HepG2 (cell line): ENCODE measurements around the gene STAT6. TPM values are rescaled to one million over a fixed set of nuclear protein-coding genes. Genes with fewer than 3 reads are reported as not detected.
A peak's percentile ranks its signal among the peaks of the same experiment; 100 is the strongest.

Experiments
- ASH2L ChIP-seq: fragments of 300-600, 200-600 bp; sonication (generic); IDR thresholded peaks from 2 replicates; pipeline ENCODE4 v1.7.0; 2017; ENCODE audit warnings: low read depth, mild to moderate bottlenecking, moderate library complexity, mixed read lengths, low read length; ENCODE audit not compliant: insufficient read length
- BORCS8-MEF2B ChIP-seq: sonication (generic); formaldehyde crosslinking; IDR thresholded peaks from 2 replicates; pipeline ENCODE4 v1.8.0; 2022; ENCODE audit warnings: mild to moderate bottlenecking, missing genetic modification reagents
- CCAR2 ChIP-seq: fragments of 200-400 bp; formaldehyde crosslinking; optimal IDR thresholded peaks from 2 replicates; pipeline ENCODE3; 2018; ENCODE audit warnings: low read depth, mild to moderate bottlenecking, low read length, moderate library complexity
- DMAP1 ChIP-seq: IDR thresholded peaks from 2 replicates; pipeline ENCODE4 v1.6.1; 2016
- HNRNPK ChIP-seq: fragments of 200-400 bp; formaldehyde crosslinking; IDR thresholded peaks from 2 replicates; pipeline ENCODE4 v1.6.1; 2018; ENCODE audit warnings: low read length, low read depth, moderate library complexity, mild to moderate bottlenecking; ENCODE audit not compliant: poor library complexity, severe bottlenecking
- IRX3 ChIP-seq: sonication (generic); formaldehyde crosslinking; IDR thresholded peaks from 2 replicates; pipeline ENCODE4 v1.8.1; 2023; ENCODE audit warnings: mild to moderate bottlenecking, low read depth, missing genetic modification reagents, borderline replicate concordance
- ISL2 ChIP-seq: sonication (generic); formaldehyde crosslinking; IDR thresholded peaks from 2 replicates; pipeline ENCODE4 v1.5.0; 2020; ENCODE audit warnings: missing genetic modification reagents
- SMAD9 ChIP-seq: sonication (generic); formaldehyde crosslinking; IDR thresholded peaks from 2 replicates; pipeline ENCODE4 v1.5.1; 2020; ENCODE audit warnings: mild to moderate bottlenecking, missing genetic modification reagents
- SOX5 ChIP-seq: IDR thresholded peaks from 2 replicates; pipeline ENCODE4 v1.6.1; 2016; ENCODE audit warnings: borderline replicate concordance
- TEAD2 ChIP-seq: sonication (generic); formaldehyde crosslinking; IDR thresholded peaks from 2 replicates; pipeline ENCODE4 v1.9.0; 2021; ENCODE audit warnings: missing genetic modification reagents
- ZNF253 ChIP-seq: sonication (generic); formaldehyde crosslinking; IDR thresholded peaks from 2 replicates; pipeline ENCODE4 v1.8.0; 2022; ENCODE audit warnings: mild to moderate bottlenecking, missing genetic modification reagents, borderline replicate concordance
- ZNF367 ChIP-seq: sonication (generic); formaldehyde crosslinking; IDR thresholded peaks from 2 replicates; pipeline ENCODE4 v1.4.0; 2020; ENCODE audit warnings: missing genetic modification reagents, borderline replicate concordance
- ZNF570 ChIP-seq: sonication (generic); formaldehyde crosslinking; IDR thresholded peaks from 2 replicates; pipeline ENCODE4 v1.4.0; 2020; ENCODE audit warnings: mild to moderate bottlenecking, missing genetic modification reagents, borderline replicate concordance
- ZNF616 ChIP-seq: sonication (generic); formaldehyde crosslinking; IDR thresholded peaks from 2 replicates; pipeline ENCODE4 v1.5.0; 2020; ENCODE audit warnings: low read depth, mild to moderate bottlenecking, missing genetic modification reagents
- ZNF691 ChIP-seq: sonication (generic); formaldehyde crosslinking; IDR thresholded peaks from 2 replicates; pipeline ENCODE4 v1.4.0; 2020; ENCODE audit warnings: missing genetic modification reagents, low read depth, mild to moderate bottlenecking, borderline replicate concordance
- ZNF780A ChIP-seq: sonication (generic); formaldehyde crosslinking; IDR thresholded peaks from 2 replicates; pipeline ENCODE4 v1.8.0; 2022; ENCODE audit warnings: mild to moderate bottlenecking, missing genetic modification reagents, moderate library complexity
- polyA plus RNA-seq, 8 experiments: library from polyadenylated mRNA; depleted of rRNA in 3 of 8; stranded (reverse) in 7 of 8; unstranded in 1 of 8; fragments of >200 nt; fragmentation: Illumina TruSeq in 4 of 8; extraction: Trizol in 4 of 8; gene quantifications; 2 replicates each; pipeline versions ENCODE4 v1.2.1 to v1.2.3, GENCODE V29; 2011 to 2016; ENCODE audit warnings: low read depth in 4 of 8, missing spikeins in 1 of 8, mixed read lengths in 1 of 8; ENCODE audit not compliant: insufficient read depth in 1 of 8
- total RNA-seq, 5 experiments: library from RNA; depleted of rRNA; stranded (reverse); fragments of >200 nt; fragmentation: Illumina TruSeq; extraction: Trizol; gene quantifications; 2 replicates each; pipeline ENCODE4 v1.2.3, GENCODE V29; 2016; ENCODE audit warnings: low read depth in 1 of 5
- TF ChIP-seq, protein P1 (sequence below): sonication (generic); formaldehyde crosslinking; conservative IDR thresholded peaks from 2 replicates; pipeline ENCODE4 v1.4.0; 2020; ENCODE audit warnings: missing genetic modification reagents
- TF ChIP-seq, protein P2 (sequence below): sonication (generic); formaldehyde crosslinking; IDR thresholded peaks from 2 replicates; pipeline ENCODE4 v1.8.0; 2022; ENCODE audit warnings: mild to moderate bottlenecking, missing genetic modification reagents, moderate library complexity
- TF ChIP-seq, protein P3 (sequence below): sonication (generic); formaldehyde crosslinking; IDR thresholded peaks from 2 replicates; pipeline ENCODE4 v1.4.0; 2020; ENCODE audit warnings: mild to moderate bottlenecking, missing genetic modification reagents
- TF ChIP-seq, protein P4 (sequence below): sonication (generic); formaldehyde crosslinking; IDR thresholded peaks from 2 replicates; pipeline ENCODE4 v1.5.0; 2020; ENCODE audit warnings: missing genetic modification reagents
- TF ChIP-seq, protein P5 (sequence below): sonication (generic); formaldehyde crosslinking; IDR thresholded peaks from 2 replicates; pipeline ENCODE4 v1.4.0; 2020; ENCODE audit warnings: low read depth, mild to moderate bottlenecking, missing genetic modification reagents

STAT6 gene
- total and polyA plus RNA-seq, 2 of the 13 experiments (the other 11 are each of a cell fraction or from before 2014, with no cell fraction given) = 28.0 to 62.2 TPM

DNA sequence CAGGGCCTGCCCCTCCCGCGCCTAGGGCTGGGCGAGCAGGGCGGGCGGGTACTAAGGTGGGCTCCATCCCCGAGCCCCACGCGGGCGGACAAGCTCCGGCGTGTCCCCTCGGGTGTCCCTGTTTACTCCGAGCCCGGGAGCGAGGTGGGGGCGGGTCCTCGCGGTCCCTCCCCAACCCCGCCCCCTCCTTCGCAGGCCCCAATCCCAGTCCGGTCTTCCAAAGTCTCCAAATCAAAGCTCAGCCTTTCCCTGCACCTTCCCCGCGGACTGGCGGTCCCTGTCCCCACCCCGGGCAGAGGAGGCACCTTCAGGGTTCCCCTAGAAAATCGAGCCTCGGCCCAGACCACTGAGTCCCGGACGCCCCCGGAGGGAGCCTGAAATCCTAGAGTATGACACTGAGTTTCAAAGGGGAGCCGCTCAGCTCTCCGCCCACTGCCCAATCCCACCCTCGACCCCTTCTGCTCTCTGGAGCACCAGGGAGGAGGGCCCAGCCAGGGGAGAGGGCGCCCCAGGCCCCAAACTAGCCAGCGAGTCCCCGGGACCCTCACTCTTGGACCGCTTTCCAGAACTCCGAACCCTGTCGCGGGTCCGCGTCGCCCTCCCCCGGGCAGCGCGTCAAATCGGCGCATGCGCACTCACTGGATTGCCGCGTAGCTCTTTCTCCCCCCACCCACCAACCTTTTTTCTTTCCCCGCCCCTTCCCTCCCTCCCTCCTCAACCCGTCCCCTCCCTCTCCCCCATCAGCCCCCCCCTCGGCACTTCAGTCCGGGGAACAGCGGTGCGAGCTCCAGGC, 16.8 kb upstream of the STAT6 start, which contains the start of gene LRP1 (continued):
- TF ChIP-seq, protein P1, sequence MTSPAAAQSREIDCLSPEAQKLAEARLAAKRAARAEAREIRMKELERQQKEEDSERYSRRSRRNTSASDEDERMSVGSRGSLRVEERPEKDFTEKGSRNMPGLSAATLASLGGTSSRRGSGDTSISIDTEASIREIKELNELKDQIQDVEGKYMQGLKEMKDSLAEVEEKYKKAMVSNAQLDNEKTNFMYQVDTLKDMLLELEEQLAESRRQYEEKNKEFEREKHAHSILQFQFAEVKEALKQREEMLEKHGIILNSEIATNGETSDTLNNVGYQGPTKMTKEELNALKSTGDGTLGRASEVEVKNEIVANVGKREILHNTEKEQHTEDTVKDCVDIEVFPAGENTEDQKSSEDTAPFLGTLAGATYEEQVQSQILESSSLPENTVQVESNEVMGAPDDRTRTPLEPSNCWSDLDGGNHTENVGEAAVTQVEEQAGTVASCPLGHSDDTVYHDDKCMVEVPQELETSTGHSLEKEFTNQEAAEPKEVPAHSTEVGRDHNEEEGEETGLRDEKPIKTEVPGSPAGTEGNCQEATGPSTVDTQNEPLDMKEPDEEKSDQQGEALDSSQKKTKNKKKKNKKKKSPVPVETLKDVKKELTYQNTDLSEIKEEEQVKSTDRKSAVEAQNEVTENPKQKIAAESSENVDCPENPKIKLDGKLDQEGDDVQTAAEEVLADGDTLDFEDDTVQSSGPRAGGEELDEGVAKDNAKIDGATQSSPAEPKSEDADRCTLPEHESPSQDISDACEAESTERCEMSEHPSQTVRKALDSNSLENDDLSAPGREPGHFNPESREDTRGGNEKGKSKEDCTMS (CRISPR knock-in tag) = no peak
- TF ChIP-seq ZNF570 (CRISPR knock-in tag) = no peak
- no peak for TF ChIP-seq ZNF367
- TF ChIP-seq, protein P2, sequence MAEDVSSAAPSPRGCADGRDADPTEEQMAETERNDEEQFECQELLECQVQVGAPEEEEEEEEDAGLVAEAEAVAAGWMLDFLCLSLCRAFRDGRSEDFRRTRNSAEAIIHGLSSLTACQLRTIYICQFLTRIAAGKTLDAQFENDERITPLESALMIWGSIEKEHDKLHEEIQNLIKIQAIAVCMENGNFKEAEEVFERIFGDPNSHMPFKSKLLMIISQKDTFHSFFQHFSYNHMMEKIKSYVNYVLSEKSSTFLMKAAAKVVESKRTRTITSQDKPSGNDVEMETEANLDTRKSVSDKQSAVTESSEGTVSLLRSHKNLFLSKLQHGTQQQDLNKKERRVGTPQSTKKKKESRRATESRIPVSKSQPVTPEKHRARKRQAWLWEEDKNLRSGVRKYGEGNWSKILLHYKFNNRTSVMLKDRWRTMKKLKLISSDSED (CRISPR knock-in tag) = no peak
- TF ChIP-seq BORCS8-MEF2B = 0 out of 2 replicates have a peak, but pooled peaks have one; percentile 45
- TF ChIP-seq CCAR2 = no peak
- peak; percentile 95 for TF ChIP-seq HNRNPK
- TF ChIP-seq IRX3 (CRISPR knock-in tag) = no peak
- TF ChIP-seq, protein P3, sequence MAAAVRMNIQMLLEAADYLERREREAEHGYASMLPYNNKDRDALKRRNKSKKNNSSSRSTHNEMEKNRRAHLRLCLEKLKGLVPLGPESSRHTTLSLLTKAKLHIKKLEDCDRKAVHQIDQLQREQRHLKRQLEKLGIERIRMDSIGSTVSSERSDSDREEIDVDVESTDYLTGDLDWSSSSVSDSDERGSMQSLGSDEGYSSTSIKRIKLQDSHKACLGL (CRISPR knock-in tag) = peak; percentile 57
- TF ChIP-seq ZNF616 = peak; percentile 60; the same call in 1 of the 2 replicates
- no peak for TF ChIP-seq ASH2L
- TF ChIP-seq SMAD9 (CRISPR knock-in tag) = peak; percentile 70; the same call in 1 of the 2 replicates
- TF ChIP-seq, protein P4, sequence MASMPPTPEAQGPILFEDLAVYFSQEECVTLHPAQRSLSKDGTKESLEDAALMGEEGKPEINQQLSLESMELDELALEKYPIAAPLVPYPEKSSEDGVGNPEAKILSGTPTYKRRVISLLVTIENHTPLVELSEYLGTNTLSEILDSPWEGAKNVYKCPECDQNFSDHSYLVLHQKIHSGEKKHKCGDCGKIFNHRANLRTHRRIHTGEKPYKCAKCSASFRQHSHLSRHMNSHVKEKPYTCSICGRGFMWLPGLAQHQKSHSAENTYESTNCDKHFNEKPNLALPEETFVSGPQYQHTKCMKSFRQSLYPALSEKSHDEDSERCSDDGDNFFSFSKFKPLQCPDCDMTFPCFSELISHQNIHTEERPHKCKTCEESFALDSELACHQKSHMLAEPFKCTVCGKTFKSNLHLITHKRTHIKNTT = no peak
- no peak for TF ChIP-seq SOX5 (CRISPR knock-in tag)
- no peak for TF ChIP-seq TEAD2 (CRISPR knock-in tag)
- no peak for TF ChIP-seq ZNF253 (CRISPR knock-in tag)
- no peak for TF ChIP-seq ISL2 (CRISPR knock-in tag)
- TF ChIP-seq, protein P5, sequence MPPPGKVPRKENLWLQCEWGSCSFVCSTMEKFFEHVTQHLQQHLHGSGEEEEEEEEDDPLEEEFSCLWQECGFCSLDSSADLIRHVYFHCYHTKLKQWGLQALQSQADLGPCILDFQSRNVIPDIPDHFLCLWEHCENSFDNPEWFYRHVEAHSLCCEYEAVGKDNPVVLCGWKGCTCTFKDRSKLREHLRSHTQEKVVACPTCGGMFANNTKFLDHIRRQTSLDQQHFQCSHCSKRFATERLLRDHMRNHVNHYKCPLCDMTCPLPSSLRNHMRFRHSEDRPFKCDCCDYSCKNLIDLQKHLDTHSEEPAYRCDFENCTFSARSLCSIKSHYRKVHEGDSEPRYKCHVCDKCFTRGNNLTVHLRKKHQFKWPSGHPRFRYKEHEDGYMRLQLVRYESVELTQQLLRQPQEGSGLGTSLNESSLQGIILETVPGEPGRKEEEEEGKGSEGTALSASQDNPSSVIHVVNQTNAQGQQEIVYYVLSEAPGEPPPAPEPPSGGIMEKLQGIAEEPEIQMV (CRISPR knock-in tag) = no peak
- TF ChIP-seq DMAP1 = peak; percentile 77
- TF ChIP-seq ZNF691 (CRISPR knock-in tag) = no peak
- TF ChIP-seq ZNF780A = no peak
